Measurements from ENCODE around the gene TKTL1.

The TKTL1 gene

GRCh38 chrX:154376774-154377173 lies 81.2 kb downstream of the TKTL1 start:
- Histone ChIP-seq H3K27me3 (ENCODE audit: control insufficient read depth, low read length) (peaks cover 8% of the 10 kb centered on the region; the same call in 1 of the 2 replicates), H3K27ac (ENCODE audit: low read depth, low read length) (no peak overlapping the region)
- TF ChIP-seq CTCF (IDR thresholded peaks at IDR 0.05; ENCODE audit: low read depth, low read length, poor library complexity, severe bottlenecking): no peak
- no peak for TF ChIP-seq EZH2phosphoT487 (IDR thresholded peaks at IDR 0.05; ENCODE audit: borderline replicate concordance, low read length)

GRCh38 chrX:154378059-154378798 lies 82.6 kb downstream of the TKTL1 start:
- H3K4me1 ChIP-seq (ENCODE audit: control insufficient read depth, low read length): peaks cover 43% of the 10 kb centered on the region
- peak overlapping the region; percentile 67 for H3K27ac ChIP-seq (ENCODE audit: low read depth, low read length)
- peak overlapping the region; percentile 78 for H3K4me2 ChIP-seq (ENCODE audit: low read length)
- H3K36me3 ChIP-seq (ENCODE audit: control insufficient read depth, low read length): peaks cover 15% of the 10 kb centered on the region
- peaks cover 18% of the 10 kb centered on the region for H3K79me2 ChIP-seq (ENCODE audit: control insufficient read depth, low read length)
- TF ChIP-seq CTCF (IDR thresholded peaks at IDR 0.05; ENCODE audit: low read depth, low read length, poor library complexity, severe bottlenecking) (no peak), EZH2phosphoT487 (IDR thresholded peaks at IDR 0.05; ENCODE audit: borderline replicate concordance, low read length) (no peak)
- H3K9me2 ChIP-seq (replicated peaks; ENCODE audit: control insufficient read depth, low read length): no peaks in the 10 kb centered on the region
- no peaks in the 10 kb centered on the region for H3K27me3 ChIP-seq (ENCODE audit: control insufficient read depth, low read length)
- H4K20me1 ChIP-seq (ENCODE audit: control insufficient read depth, insufficient read depth, low read depth, low read length): no peaks in the 10 kb centered on the region
- H3K4me3 ChIP-seq (ENCODE audit: low read length): peak overlapping the region; percentile 70
- no peaks in the 10 kb centered on the region for H3K9me3 ChIP-seq (ENCODE audit: control insufficient read depth, insufficient read depth, low read length)
- H3F3A ChIP-seq (ENCODE audit: control insufficient read depth, insufficient read depth): no peaks in the 10 kb centered on the region

More at GRCh38 chrX:154376774-154377173, 81.2 kb downstream of the TKTL1 start:
- H3K4me3 ChIP-seq (ENCODE audit: low read length): no peak overlapping the region
- H3F3A ChIP-seq (ENCODE audit: control insufficient read depth, insufficient read depth): no peaks in the 10 kb centered on the region
- peaks cover 15% of the 10 kb centered on the region for H3K36me3 ChIP-seq (ENCODE audit: control insufficient read depth, low read length)
- H4K20me1 ChIP-seq (ENCODE audit: control insufficient read depth, insufficient read depth, low read depth, low read length): no peaks in the 10 kb centered on the region
- no peaks in the 10 kb centered on the region for H3K9me2 ChIP-seq (replicated peaks; ENCODE audit: control insufficient read depth, low read length)
- H3K9me3 ChIP-seq (ENCODE audit: control insufficient read depth, insufficient read depth, low read length): no peaks in the 10 kb centered on the region
- no peak overlapping the region; the same call in 1 of the 2 replicates for H3K4me2 ChIP-seq (ENCODE audit: low read length)
- peaks cover 18% of the 10 kb centered on the region for H3K79me2 ChIP-seq (ENCODE audit: control insufficient read depth, low read length)
- H3K4me1 ChIP-seq (ENCODE audit: control insufficient read depth, low read length): peaks cover 57% of the 10 kb centered on the region

GRCh38 chrX:154378799-154379568 lies 83.4 kb downstream of the TKTL1 start, which contains the start of gene EMD:
Gene EMD, plus strand, starts transcription at chrX:154379295. Its CDS starts 190 bp downstream, at chrX:154379485.
- H3K9me2 ChIP-seq (replicated peaks; ENCODE audit: control insufficient read depth, low read length): no peaks in the 10 kb centered on the region
- peaks cover 35% of the 10 kb centered on the region for H3K4me1 ChIP-seq (ENCODE audit: control insufficient read depth, low read length)
- H3K27me3 ChIP-seq (ENCODE audit: control insufficient read depth, low read length): no peaks in the 10 kb centered on the region
- TF ChIP-seq EZH2phosphoT487 (IDR thresholded peaks at IDR 0.05; ENCODE audit: borderline replicate concordance, low read length) (no peak), CTCF (IDR thresholded peaks at IDR 0.05; ENCODE audit: low read depth, low read length, poor library complexity, severe bottlenecking) (no peak)
- no peaks in the 10 kb centered on the region for H3K9me3 ChIP-seq (ENCODE audit: control insufficient read depth, insufficient read depth, low read length)
- H3K79me2 ChIP-seq (ENCODE audit: control insufficient read depth, low read length): peaks cover 18% of the 10 kb centered on the region
- H3K36me3 ChIP-seq (ENCODE audit: control insufficient read depth, low read length): peaks cover 15% of the 10 kb centered on the region
- peak within 1 kb of the TSS; percentile 83 for H3K4me3 ChIP-seq (ENCODE audit: low read length)
- H4K20me1 ChIP-seq (ENCODE audit: control insufficient read depth, insufficient read depth, low read depth, low read length): no peaks in the 10 kb centered on the region
- no peaks in the 10 kb centered on the region for H3F3A ChIP-seq (ENCODE audit: control insufficient read depth, insufficient read depth)
- H3K4me2 ChIP-seq (ENCODE audit: low read length): peak within 1 kb of the TSS; percentile 82
- H3K27ac ChIP-seq (ENCODE audit: low read depth, low read length): peak within 1 kb of the TSS; percentile 67

Measured in DOHH2 (cell line).